ENCODE data around the gene SMARCC1. TPM values are rescaled to one million over a fixed set of nuclear protein-coding genes. Genes with fewer than 3 reads are reported as not detected.

The SMARCC1 gene
- total and polyA plus RNA-seq, 2 of the 4 experiments (the other 2 are of a cell fraction): 18.6 to 39.6 TPM

DNA sequence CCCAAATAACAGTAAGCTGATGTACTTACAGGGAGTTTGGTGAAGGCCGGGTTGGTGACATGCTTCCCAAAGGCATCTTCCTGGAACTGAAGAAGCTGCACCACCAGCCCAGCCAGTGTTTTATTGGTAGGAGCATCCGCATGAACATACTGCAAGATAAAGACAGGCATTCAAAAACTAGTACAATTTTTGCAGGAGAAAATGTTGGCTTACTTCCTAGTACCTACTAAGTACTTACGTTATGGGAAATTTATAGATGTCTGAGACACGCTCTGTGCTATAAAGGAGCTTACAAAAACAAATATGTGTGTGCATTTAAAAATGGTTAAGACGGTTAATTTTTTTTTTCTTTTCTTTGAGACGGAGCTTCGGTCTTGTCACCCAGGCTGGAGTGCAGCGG is 8.9 kb downstream of the SMARCC1 start:
- Histone ChIP-seq H3K79me1 (ENCODE audit: low read depth in 1 of 2, low read length in 2 of 2) (peaks cover 0 to 64% of the 10 kb centered on the region in 2 experiments; a peak in 3 of 4 replicates), H3K23ac (ENCODE audit: low read depth, low read length) (no peak overlapping the region), H3K56ac (ENCODE audit: extremely low read depth, insufficient read depth, low read length) (no peak overlapping the region), H3K36me3 (ENCODE audit: control insufficient read depth, insufficient read depth, low read length) (peaks cover 17% of the 10 kb centered on the region), H4K91ac (ENCODE audit: insufficient read depth, low read depth, low read length) (no peak overlapping the region), H3K4me1 (ENCODE audit: control insufficient read depth, insufficient read depth, low read length) (no peaks in the 10 kb centered on the region), H4K8ac (ENCODE audit: low read depth in 2 of 2, low read length in 2 of 2) (no peak overlapping the region), H4K20me1 (ENCODE audit: insufficient read depth, low read length) (peaks cover 62% of the 10 kb centered on the region), H2BK15ac (ENCODE audit: low read depth, low read length) (no peak overlapping the region), H3K9ac (ENCODE audit: low read depth, low read length) (no peak overlapping the region), H3K27me3 (ENCODE audit: control insufficient read depth, insufficient read depth, low read length) (no peaks in the 10 kb centered on the region), H3K14ac (replicated peaks; ENCODE audit: low read depth, low read length) (no peak overlapping the region), H3K4me2 (ENCODE audit: low read depth, low read length) (no peak overlapping the region), H2BK5ac (ENCODE audit: low read depth, low read length, poor library complexity, severe bottlenecking) (no peak overlapping the region), H2AFZ (replicated peaks; ENCODE audit: low read length, poor library complexity) (no peak overlapping the region), H2AK5ac (ENCODE audit: low read depth, low read length) (no peak overlapping the region), H3K27ac (ENCODE audit: insufficient read depth, low read length) (no peak overlapping the region), H3K4me3 (ENCODE audit: insufficient read depth, low read depth, low read length) (no peak overlapping the region), H3K9me1 (ENCODE audit: insufficient read depth, low read length) (no peaks in the 10 kb centered on the region; the same call in 1 of the 2 replicates), H3K18ac (ENCODE audit: low read depth, low read length) (no peak overlapping the region), H3K9me3 (ENCODE audit: control insufficient read depth, insufficient read depth, low read length) (no peaks in the 10 kb centered on the region), H3K4ac (ENCODE audit: low read depth, low read length) (no peak overlapping the region), H4K5ac (ENCODE audit: low read depth, low read length) (no peak overlapping the region), H2AK9ac (replicated peaks; ENCODE audit: low read depth, low read length, poor library complexity) (no peak overlapping the region), H2BK120ac (ENCODE audit: low read depth, low read length) (no peak overlapping the region), H2BK20ac (ENCODE audit: low read depth, low read length) (no peak overlapping the region)
- ATAC-seq (ENCODE audit: low read depth) (no peak), DNase-seq (no peak)
- CTCF ChIA-PET: interaction anchor here (0.6 kb wide), 3 partner anchors 408 to 1199 kb away, joined by 4 to 6 read pairs (median 4); no protein-coding TSS in a partner anchor
- intact Hi-C loops (cut with micrococcal nuclease): loop anchor here (10.0 kb wide), 1 partner anchor 58 kb away; no protein-coding TSS in a partner anchor
- BruUV-seq (replicated peaks): no TSS peak
- WGBS, 2 experiments (ENCODE audit: extremely low coverage in 2 of 2, insufficient read length in 1 of 2): 83% methylated on average over 1 of the region's 8 CpGs; no CpG with 5 or more reads in 1 of the 2 experiments
- POLR2A ChIA-PET (ENCODE audit: unreplicated experiment): no interaction called here
- dilution Hi-C loops (cut with HindIII; ENCODE audit: low sequenced_read_pairs, unreplicated experiment): no loop called here
- TF ChIP-seq MAZ (IDR thresholded peaks at IDR 0.05; ENCODE audit: borderline replicate concordance, low read depth, low read length) (no peak), SMC3 (IDR thresholded peaks at IDR 0.05; ENCODE audit: low read depth, low read length) (no peak)
- TF ChIP-seq, protein P1, sequence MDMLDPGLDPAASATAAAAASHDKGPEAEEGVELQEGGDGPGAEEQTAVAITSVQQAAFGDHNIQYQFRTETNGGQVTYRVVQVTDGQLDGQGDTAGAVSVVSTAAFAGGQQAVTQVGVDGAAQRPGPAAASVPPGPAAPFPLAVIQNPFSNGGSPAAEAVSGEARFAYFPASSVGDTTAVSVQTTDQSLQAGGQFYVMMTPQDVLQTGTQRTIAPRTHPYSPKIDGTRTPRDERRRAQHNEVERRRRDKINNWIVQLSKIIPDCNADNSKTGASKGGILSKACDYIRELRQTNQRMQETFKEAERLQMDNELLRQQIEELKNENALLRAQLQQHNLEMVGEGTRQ (IDR thresholded peaks at IDR 0.05; ENCODE audit: low read depth, low read length): no peak
- in situ Hi-C loops (cut with MboI; ENCODE audit: low sequenced_read_pairs): no loop called here
